ENCODE measurements around the gene OR2AG1. TPM values are rescaled to one million over a fixed set of nuclear protein-coding genes. Genes with fewer than 3 reads are reported as not detected.
"Not testable (repeated sequence)": the region's sequence is repeated elsewhere in the genome, so short reads cannot be mapped to it uniquely, and the experiment has no call there.

Gene OR2AG1
- total RNA-seq, 4 donors from 2014 or later: not detected

GRCh38 chr11:6794639-6795038 is 11.8 kb downstream of the OR2AG1 start:
- no peaks in the 10 kb centered on the region for H3K4me1 ChIP-seq
- no peak for TF ChIP-seq CTCF (IDR thresholded peaks at IDR 0.05)
- no peak for TF ChIP-seq POLR2A (IDR thresholded peaks at IDR 0.05)
- DNase-seq: no peak
- H3K4me3 ChIP-seq: no peak overlapping the region
- H3K36me3 ChIP-seq: no peaks in the 10 kb centered on the region
- no peak overlapping the region for H3K27ac ChIP-seq
- WGBS, 2 donors: 77 to 82% methylated on average over 4 of the region's 4 CpGs
- intact Hi-C loops (cut with DNase I): no loop called here
- H3K9me3 ChIP-seq: no peaks in the 10 kb centered on the region
- no peaks in the 10 kb centered on the region for H3K27me3 ChIP-seq

- H3K4me3 ChIP-seq: no peak within 1 kb of the TSS
- H3K27ac ChIP-seq: no peak within 1 kb of the TSS
- no peaks in the 10 kb centered on the region for H3K27me3 ChIP-seq
- DNase-seq: no peak
- no peak for TF ChIP-seq CTCF (IDR thresholded peaks at IDR 0.05)
- no peak for TF ChIP-seq POLR2A (IDR thresholded peaks at IDR 0.05)
- H3K36me3 ChIP-seq: no peaks in the 10 kb centered on the region
- H3K9me3 ChIP-seq: no peaks in the 10 kb centered on the region
- 58 to 88% methylated on average over 1 of the region's 1 CpG for WGBS, 2 donors
- no peaks in the 10 kb centered on the region for H3K4me1 ChIP-seq
- intact Hi-C loops (cut with DNase I): no loop called here
Measured at GRCh38 chr11:6799402-6799801, 16.6 kb downstream of the OR2AG1 start, which contains the start of gene OR6A2. Gene OR6A2 (minus strand): TSS chr11:6799689. CDS start chr11:6795708, 3,981 bp downstream.

GRCh38 chr11:6801075-6801474 is 18.3 kb downstream of the OR2AG1 start:
- H3K27me3 ChIP-seq; H3K4me1 ChIP-seq; H3K36me3 ChIP-seq; H3K27ac ChIP-seq; H3K4me3 ChIP-seq; H3K9me3 ChIP-seq; intact Hi-C loops (cut with DNase I); DNase-seq: not testable (repeated sequence)

- WGBS, 2 donors: 9 to 22% methylated on average over 3 to 5 of the region's 6 CpGs
- Histone ChIP-seq H3K9me3 (no peaks in the 10 kb centered on the region), H3K4me3 (no peak overlapping the region), H3K36me3 (no peaks in the 10 kb centered on the region), H3K4me1 (no peaks in the 10 kb centered on the region), H3K27ac (no peak overlapping the region), H3K27me3 (no peaks in the 10 kb centered on the region)
- DNase-seq: no peak
- TF ChIP-seq POLR2A (IDR thresholded peaks at IDR 0.05) (no peak), CTCF (IDR thresholded peaks at IDR 0.05) (peak; percentile 47 to 77 (median 66))
- intact Hi-C loops (cut with DNase I): no loop called here
Measured at GRCh38 chr11:6812390-6813005, 29.7 kb downstream of the OR2AG1 start.

- TF ChIP-seq POLR2A (IDR thresholded peaks at IDR 0.05) (no peak), CTCF (IDR thresholded peaks at IDR 0.05) (no peak)
- intact Hi-C loops (cut with DNase I): no loop called here
- Histone ChIP-seq H3K4me1 (no peaks in the 10 kb centered on the region), H3K4me3 (no peak overlapping the region), H3K36me3 (no peaks in the 10 kb centered on the region), H3K9me3 (no peaks in the 10 kb centered on the region), H3K27ac (no peak overlapping the region), H3K27me3 (no peaks in the 10 kb centered on the region)
- WGBS, 2 donors: 62 to 73% methylated on average over 2 of the region's 2 CpGs
- no peak for DNase-seq
Measured at GRCh38 chr11:6813656-6814055, 30.8 kb downstream of the OR2AG1 start.

- no peak for DNase-seq
- intact Hi-C loops (cut with DNase I): no loop called here
- 53 to 57% methylated on average over 1 of the region's 1 CpG for WGBS, 2 donors
- TF ChIP-seq POLR2A (IDR thresholded peaks at IDR 0.05) (no peak), CTCF (IDR thresholded peaks at IDR 0.05) (no peak)
- H3K4me3 ChIP-seq: no peak overlapping the region
- H3K27me3 ChIP-seq: no peaks in the 10 kb centered on the region
- no peak overlapping the region for H3K27ac ChIP-seq
- no peaks in the 10 kb centered on the region for H3K4me1 ChIP-seq
- H3K9me3 ChIP-seq: no peaks in the 10 kb centered on the region
- H3K36me3 ChIP-seq: no peaks in the 10 kb centered on the region
Measured at GRCh38 chr11:6817694-6818093, 34.9 kb downstream of the OR2AG1 start.
